Measurements from ENCODE around the gene RGSL1. TPM values are rescaled to one million over a fixed set of nuclear protein-coding genes. Genes with fewer than 3 reads are reported as not detected.
"Not testable (repeated sequence)": the region's sequence is repeated elsewhere in the genome, so short reads cannot be mapped to it uniquely, and the experiment has no call there.

Gene RGSL1
- total RNA-seq, 1 donor from 2014 or later, result 1.7 TPM

DNA sequence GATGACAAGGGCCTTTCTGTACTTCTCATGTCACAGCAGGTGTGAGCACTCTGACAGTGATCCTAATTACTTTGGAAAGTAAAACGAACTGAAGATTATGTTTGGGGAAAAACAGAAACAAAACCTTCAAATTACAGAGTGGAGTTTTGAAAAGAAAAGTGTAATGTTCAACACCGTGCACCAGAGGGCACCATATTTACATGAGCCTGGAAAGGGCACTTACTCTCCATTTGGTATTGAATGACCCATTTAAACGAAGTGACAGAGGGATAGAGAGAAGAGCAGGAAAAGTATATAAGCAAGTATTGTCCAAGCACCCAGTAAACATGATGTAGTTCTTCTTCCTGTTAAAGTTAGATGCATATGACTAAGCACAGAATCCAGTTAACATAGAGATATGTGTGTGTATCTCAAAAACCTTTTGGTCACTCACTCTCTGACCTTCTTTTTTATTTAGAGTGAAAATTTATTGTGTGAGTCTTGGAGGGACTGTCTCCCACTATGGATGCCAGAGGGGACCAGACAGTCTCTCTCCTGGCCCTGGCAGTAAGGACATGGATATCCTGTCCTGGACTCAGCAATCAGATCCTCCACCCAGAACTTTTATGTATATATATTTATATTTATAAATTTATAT lies 3.8 kb upstream of the RGSL1 start:
- peak; percentile 25 for DNase-seq (ENCODE audit: low spot score)

- DNase-seq (ENCODE audit: low spot score), result not testable (repeated sequence)
Measured at GRCh38 chr1:182447124-182447523, 2.8 kb upstream of the RGSL1 start.

DNA sequence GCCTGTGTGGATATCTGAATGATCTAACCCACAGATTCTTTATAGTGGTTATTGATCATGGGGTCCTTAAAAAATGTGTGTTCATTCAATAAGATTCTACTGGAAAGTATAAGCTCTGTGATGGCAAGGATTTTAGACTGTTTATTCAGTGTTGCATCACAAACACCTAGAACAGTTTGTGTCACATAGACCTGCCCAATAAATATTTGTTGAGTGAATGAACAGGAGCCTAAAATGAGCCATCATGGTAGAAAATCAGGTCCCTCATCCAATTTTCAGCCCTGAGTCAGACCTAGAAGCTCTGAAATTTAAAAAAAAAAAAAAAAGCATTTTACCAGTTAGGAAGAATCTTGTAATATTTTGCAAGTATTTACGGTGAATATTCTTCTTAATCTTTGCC lies 2.3 kb upstream of the RGSL1 start:
- DNase-seq (ENCODE audit: low spot score), result no peak

- DNase-seq (ENCODE audit: low spot score), result no peak
Measured at GRCh38 chr1:182453631-182454030, 3.7 kb downstream of the RGSL1 start.

DNA sequence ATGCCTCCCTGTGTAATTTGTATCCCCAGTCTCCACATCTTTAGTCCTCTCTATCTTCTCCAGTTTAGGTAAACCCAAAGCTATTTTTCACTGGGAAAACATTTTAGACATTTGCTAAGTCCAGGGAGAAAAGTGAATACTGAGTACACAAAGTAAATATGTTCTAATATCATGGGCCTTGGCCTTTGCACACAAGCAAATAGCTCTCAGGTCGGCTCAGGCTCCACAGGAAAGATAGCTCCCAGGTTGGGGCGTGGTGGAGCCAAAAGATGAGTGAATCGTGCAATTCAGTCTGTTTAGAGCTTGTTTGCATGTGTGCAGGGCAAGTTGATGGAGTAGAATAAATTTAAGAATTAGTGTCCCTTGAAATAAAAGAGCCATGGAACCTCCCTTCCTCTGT lies 7.9 kb downstream of the RGSL1 start:
- no peak for DNase-seq (ENCODE audit: low spot score)

DNA sequence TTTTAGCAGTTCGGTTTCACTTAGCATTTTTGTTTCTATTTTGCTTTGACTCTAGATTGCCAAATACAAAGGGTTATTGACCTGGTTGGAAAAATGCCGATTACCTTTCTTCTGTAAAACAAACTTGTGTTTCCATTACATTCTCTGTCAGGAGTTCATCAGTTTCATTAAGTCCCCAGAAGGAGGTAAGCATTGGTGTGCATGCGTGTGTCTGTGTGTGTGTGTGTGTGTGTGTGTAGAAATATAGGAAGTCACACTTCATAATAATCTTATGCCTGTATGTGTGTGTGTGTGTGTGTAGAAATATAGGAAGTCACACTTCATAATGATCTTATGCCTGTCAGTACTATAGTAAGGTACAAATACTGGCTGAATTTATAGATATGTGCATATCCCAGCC lies 10.0 kb downstream of the RGSL1 start:
- DNase-seq (ENCODE audit: low spot score), result no peak

GRCh38 chr1:182460550-182460951 lies 10.6 kb downstream of the RGSL1 start:
- DNase-seq (ENCODE audit: low spot score), result no peak

DNA sequence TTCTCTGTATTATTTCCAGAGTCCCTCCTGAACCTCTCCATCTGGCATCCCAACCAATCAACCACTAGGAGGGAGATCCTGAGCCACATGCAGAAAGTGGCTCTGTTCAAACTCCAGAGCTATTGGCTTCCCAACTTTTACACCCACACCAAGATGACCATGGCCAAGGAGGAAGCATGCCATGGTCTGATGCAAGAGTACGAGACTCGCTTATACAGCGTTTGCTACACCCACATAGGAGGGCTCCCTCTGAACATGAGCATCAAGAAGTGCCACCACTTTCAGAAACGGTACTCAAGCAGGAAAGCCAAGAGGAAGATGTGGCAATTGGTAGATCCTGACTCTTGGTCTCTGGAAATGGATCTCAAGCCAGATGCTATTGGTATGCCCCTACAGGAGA lies 23.6 kb downstream of the RGSL1 start:
- DNase-seq (ENCODE audit: low spot score), result no peak

- DNase-seq (ENCODE audit: low spot score), result no peak
Measured at GRCh38 chr1:182476625-182477024, 26.7 kb downstream of the RGSL1 start.

- no peak for DNase-seq (ENCODE audit: low spot score)
Measured at GRCh38 chr1:182478238-182478637, 28.3 kb downstream of the RGSL1 start.

DNA sequence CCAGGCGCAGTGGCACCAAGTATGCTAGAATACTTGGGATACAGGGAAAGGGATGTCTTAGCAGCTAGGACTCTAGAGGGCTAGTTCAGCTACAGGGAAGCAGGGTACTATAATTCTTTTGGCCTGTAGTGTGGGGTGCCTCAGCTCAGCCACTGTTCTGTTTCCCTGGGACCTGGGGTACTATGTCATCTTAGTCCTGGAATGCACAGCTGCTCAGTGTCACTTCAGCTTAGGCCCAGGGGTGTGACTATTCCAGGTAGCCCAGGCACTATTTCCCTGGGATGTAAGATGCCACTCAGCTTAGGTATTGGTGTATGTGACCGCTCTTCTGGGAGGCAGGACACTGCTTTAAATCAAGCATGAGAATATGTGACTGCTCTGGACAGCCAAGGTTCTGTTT lies 34.1 kb downstream of the RGSL1 start:
- DNase-seq (ENCODE audit: low spot score), result no peak

GRCh38 chr1:182484531-182485257 lies 34.7 kb downstream of the RGSL1 start:
- DNase-seq (ENCODE audit: low spot score), result no peak

- no peak for DNase-seq (ENCODE audit: low spot score)
Measured at GRCh38 chr1:182485861-182486260, 35.9 kb downstream of the RGSL1 start.

GRCh38 chr1:182488803-182489202 lies 38.9 kb downstream of the RGSL1 start:
- no peak for DNase-seq (ENCODE audit: low spot score)

DNA sequence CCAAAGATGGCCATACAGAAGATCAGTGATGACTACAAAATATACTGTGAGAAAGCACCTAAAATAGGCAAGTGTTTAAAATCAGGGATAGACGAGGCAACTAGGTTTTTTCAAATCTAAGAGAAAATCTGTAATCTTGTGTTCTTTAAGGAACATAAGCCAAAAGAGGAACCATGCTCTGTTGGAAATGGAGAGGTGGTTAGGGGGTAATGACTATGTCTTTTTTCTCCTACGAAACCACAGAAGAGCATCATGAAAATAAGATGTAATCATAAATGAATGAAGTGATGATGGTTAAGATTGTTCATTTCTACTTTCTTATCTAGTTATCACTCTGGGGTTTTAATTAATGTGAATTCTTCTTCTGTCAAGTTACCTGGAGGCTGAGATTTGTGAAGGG lies 43.1 kb downstream of the RGSL1 start:
- DNase-seq (ENCODE audit: low spot score), result no peak

GRCh38 chr1:182495002-182495401 lies 45.1 kb downstream of the RGSL1 start:
- DNase-seq (ENCODE audit: low spot score), result no peak

DNA sequence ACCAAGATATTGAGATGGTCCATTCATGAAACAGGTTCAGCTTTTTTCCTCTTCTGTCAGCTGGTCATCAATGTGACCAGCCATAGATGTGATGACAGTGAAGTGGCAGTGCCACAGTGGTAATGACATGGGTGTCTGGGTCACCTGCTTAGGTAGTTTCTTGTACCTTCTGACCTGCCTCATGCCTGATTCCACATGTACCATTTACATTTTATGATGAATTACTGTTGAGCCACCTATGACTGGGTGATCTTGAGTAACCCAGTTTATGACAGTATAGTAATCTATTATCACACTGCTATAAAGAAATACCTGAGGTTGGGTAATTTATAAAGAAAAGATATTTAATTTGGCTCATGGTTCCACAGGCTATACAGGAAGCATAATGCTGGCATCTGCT lies 45.7 kb downstream of the RGSL1 start:
- DNase-seq (ENCODE audit: low spot score), result no peak

GRCh38 chr1:182507685-182508084 lies 57.7 kb downstream of the RGSL1 start:
- DNase-seq (ENCODE audit: low spot score), result no peak

GRCh38 chr1:182515556-182515955 lies 65.6 kb downstream of the RGSL1 start:
- no peak for DNase-seq (ENCODE audit: low spot score)

GRCh38 chr1:182520736-182521135 lies 70.8 kb downstream of the RGSL1 start:
- no peak for DNase-seq (ENCODE audit: low spot score)

DNA sequence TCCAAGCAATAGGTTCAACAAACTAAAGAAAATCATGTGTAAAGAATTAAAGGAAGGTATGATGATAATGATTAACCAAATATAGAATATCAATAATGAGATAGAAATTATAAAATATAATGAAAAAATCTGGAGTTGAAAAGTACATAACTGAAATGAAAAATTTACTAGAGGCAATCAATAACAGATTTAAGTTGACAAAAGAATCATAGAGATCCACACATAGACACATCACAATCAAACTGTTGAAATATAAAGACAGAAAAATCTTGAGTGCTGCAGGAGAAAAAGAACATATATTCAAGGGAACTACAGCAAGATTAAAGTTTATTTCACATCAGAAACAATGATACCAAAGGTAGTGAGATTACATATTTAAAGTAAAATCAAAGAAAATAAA lies 75.4 kb downstream of the RGSL1 start:
- DNase-seq (ENCODE audit: low spot score), result no peak

- no peak for DNase-seq (ENCODE audit: low spot score)
Measured at GRCh38 chr1:182527680-182528079, 77.7 kb downstream of the RGSL1 start.

DNA sequence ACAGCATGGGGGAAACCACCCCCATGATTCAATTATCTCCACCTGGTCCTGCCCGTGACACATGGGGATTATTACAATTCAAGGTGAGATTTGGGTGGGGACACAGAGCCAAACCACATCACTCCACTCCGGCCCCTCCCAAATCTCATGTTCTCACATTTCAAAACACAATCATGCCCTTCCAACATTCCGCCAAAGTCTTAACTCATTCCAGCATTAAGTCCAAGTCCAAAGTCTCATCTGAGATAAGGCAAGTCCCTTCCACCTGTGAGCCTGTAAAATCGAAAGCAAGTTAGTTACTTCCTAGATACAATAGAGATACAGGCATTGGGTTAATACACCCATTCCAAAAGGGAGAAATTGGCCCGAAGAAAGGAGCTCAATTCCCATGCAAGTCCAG lies 78.3 kb downstream of the RGSL1 start:
- DNase-seq (ENCODE audit: low spot score), result not testable (repeated sequence)

- DNase-seq (ENCODE audit: low spot score), result no peak
Measured at GRCh38 chr1:182533896-182534295, 84.0 kb downstream of the RGSL1 start.
